Right hindlimb (tissue), 1 donor: ENCODE results near the gene NEB.

Source experiments
- DNase-seq: peaks from one replicate; pipeline ENCODE4 v3.0.0-alpha.2; 2018

Gene NEB

DNA sequence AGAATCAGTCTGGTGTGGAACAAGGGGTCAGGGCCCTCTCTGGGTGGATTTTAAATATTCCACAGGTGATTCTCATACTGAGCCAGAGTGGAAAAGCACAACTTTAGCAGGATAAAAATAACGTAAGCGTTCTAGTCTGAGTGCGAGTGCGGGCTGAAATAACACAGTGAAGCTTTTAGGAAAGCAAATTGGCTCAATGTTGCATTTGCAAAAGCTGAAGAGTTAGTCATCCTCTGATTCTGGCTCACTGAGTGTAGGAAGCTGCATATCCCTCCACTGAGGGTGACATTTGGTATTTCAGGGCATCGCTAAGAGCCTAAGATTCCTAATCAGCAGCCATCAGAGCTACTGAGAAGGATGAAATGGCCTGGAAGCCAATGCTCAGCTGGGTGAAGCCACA is 189.8 kb downstream of the NEB start:
- DNase-seq, result no peak

DNA sequence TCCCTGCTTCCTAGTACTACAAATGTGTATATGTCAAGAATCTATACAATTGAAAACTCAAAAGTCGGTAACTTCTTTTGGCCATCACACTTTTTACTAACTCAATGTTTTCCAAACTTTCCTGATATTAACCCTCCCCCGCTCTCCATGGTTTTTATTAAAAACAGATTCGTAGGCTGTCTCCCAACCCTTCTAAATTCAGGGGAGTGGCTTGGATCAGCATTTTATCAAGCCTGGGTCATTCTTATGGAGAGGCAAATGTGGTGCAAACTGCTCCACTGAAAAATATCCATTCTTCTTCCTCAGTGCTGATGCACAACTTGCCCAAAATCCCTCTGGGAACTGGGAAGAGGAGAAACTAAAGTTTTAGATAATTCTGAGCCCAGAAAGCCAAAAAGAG is 190.4 kb downstream of the NEB start:
- no peak for DNase-seq

DNA sequence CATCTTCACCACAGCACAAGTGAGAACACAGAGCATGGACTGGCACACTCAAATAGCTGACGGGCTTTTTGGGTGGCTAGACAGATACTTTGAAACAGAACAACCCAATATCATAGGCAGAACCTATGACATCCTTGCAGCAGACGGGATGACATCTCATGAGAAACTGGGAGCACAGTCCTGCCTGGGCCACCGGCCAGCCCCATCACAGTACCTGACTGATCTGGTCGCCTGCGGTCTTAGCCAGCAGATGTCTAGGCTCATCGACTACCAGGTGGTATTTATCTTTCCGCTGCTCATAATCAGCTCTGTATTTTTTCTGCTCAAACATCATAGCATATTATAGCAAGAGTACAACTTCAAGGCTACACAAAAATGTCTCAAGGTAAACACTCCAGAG is 200.3 kb downstream of the NEB start:
- DNase-seq, result no peak

DNA sequence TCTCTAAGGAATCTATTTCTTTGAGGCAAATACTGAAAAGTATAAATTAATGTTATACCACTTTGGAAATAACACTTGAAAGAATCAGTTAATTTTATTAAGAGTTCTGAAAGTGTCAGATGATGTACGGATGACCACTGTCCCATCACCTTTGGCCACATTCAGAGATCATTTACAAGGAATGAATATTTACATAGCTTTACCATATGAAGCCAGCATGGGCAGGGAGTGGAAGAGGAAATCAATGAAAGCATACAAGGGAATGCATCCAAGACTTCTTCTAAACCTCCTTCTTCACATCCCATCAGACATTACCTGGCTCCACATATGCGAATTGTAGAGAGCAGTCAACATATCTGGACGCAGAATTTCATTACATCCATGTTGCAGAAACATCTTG is 201.1 kb downstream of the NEB start:
- DNase-seq, result no peak

DNA sequence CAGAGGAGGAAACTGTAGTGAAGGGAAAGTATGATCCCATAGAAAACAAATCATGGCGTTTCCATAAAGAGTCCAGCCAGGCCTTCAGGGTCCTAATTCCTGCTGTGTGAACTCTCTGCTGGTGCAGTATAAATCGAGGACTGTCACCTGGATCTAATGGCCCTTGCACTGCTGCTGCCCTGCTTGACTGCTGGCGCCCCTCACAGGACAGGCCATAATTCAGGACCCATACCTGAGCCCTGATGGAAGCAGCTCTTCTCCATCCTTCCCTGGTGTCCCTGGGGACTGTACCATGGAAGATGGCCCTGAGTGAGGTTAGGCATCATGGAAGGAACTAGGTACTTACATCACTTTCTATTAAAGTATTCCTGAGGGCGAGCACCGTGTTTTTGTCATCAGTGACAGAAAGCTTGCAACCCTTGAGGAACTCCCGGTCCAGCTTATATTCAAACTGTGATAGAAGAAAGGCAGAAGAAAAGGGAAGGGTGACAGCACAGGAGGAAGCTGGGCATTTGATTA is 207.6 kb downstream of the NEB start:
- no peak for DNase-seq

DNA sequence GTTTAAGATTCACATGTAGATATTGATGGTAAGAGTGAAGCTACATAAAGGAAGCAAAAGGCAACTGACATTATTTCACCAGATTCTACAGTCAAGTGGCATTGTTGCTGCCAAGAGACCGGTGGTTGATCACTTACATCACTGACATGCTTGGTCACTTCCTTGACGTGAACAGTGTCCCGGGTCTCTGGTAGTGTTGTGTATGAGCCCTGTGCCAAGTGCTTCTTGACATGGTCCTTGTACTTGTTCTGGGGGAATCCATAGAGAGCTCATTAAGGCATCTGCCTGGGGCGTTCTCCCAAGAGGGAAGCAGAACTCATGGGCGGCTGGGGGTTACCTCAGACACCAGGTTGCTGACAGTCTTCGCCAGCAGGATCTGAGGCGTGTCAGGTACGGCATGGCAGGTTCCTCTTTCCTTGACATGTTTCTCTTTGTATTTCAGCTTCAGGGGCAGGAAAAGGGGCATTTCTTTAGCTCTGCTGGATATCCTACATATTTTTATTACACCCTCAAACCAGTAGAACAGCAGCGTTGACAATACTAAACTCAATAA is 208.4 kb downstream of the NEB start:
- DNase-seq, result no peak

DNA sequence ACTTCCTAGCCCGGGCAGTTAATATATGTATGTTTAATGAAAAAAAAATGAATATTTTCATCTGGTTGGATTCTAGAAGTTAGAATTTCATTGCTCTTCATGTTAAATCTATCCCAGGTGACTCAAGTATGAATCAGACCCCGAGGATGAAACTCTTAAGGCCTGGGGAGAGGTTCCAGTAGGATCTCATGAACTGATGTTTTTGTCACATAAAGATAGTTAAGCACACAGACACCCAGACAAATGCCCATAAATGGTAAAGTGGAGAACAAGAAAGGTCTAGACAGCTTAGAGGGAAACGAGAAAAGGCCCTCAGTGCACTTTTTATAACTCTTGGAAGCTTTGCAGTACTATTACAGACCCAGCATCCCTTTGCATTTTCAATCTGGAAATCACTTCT is 210.4 kb downstream of the NEB start:
- no peak for DNase-seq

DNA sequence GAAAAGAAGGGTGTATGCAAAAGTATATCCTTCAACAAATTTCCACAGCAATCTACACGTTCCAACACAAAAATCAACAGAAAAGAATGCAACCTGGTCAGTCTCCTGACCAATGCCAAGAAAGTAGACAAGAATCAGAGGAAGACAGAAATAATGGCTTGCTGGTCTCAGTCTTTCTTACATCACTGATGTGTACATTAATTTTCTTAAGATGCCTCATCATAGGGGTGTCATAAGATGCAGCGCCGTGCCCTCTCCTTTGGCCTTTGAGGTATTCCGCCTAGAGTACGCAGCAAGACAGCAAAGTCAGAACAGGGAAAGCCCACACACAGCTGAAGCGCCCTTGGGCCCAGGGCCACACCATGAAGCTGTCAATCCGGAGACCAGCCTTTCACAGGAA is 211.7 kb downstream of the NEB start:
- no peak for DNase-seq

DNA sequence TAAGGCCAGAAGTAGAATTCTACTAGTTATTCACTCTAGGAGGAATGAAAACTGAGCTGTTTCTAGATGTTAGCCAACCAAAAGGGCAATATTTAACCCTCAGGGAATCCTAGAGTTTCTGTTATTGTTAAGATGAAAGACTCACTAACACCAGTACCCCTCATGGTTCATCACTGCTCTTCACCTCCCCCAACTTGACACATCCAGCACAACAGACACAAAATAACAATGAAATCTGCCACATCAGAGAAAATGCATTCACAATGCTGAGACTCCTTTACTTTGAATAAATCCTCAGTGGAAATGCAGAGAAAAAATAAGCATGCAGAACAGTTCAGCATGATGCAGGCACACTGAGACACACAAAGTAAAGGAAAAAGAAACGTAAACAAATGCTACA is 213.3 kb downstream of the NEB start:
- DNase-seq, result no peak

DNA sequence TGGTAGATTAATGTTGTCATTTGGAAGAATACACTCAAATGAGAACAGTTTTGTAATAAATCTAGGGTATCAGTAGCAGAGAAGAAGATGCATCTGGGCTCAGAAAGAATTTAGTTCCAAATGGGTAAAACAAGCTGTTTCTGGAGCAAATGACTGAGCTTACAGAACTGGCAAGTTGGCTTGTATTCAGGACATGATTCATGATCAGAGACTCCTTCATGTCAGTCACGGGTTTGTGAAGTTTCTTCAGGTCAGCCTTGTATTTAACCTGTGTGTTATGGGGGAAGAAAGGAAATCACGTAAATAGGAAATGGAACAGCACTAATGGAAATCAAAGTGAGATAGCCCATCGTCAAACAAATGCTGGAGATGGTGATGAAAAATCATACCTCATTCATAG is 215.5 kb downstream of the NEB start:
- no peak for DNase-seq

DNA sequence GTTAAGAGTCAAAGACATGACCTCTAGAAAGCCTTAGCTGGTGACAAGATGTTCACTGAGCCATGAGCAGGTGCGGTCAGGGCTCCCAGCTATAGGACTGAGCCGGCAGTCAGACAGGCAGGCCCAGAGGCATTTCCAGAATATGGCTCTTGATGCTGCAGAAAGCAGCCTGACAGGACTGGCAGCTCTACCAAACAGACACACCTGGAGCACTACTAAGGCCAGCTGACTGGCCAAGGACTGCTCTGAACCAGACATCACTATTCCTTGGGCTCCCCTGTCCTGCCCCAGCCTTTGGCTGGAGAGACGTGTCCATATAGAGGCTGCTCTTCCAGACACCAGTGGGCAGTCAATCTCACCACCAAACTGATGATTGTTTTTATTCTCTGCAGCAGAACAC is 225.8 kb downstream of the NEB start:
- no peak for DNase-seq

DNA sequence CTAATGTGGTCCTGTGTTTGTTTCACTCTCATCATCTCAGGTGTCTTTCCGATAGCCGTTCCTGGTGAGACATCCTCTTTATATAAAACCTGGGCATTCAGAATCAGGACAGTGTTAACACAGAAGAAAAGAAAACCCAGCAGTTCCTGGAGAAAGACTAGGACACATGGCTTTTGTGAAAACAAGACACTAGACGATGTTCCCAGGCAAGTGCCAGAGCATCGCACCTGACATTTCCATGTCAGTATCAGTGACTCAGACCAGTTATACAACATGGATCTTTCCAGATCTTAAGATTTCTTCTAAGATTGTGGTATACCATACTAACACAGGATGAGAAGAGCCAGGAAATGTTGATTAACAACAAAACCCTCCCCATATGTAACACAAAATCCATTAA is 228.1 kb downstream of the NEB start:
- DNase-seq, result no peak

DNA sequence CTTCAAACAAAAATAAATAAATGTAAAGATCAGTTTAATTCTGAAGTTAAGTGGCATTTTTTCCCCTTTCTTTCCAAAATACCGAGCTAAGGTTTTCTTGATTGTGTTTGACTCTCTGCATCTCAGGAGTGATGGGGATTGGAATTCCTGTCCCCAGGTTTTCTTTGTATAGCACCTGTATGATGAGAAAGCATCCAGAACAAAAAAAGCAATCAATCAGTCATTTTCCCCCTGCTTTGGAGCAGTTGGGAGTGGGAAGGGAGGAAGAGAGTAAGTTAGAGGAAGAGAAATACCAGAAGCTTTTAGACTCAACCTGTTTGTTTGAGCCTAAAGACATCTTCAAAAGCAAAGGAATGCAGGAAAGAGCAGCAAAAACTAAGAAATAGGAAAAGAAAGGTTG is 236.1 kb downstream of the NEB start:
- DNase-seq, result no peak

DNA sequence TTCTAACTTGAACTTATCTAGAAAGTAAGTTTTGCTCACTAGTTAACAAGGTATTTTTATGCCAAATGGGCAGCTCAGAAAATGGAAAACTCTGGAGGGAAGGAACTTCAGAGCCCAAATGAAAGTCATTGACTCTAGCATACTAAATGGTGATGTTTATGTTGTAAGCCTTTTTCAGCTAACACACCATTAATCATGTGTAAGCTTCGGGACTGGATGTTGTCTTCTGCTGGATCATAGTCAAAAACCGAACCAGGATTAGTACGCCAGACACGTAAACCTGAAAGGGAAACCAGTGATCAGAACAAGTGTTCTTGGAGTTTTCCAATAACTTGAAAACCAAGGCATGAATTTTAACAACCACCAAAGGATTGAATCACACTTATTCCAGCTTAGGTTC is 242.8 kb downstream of the NEB start:
- no peak for DNase-seq

DNA sequence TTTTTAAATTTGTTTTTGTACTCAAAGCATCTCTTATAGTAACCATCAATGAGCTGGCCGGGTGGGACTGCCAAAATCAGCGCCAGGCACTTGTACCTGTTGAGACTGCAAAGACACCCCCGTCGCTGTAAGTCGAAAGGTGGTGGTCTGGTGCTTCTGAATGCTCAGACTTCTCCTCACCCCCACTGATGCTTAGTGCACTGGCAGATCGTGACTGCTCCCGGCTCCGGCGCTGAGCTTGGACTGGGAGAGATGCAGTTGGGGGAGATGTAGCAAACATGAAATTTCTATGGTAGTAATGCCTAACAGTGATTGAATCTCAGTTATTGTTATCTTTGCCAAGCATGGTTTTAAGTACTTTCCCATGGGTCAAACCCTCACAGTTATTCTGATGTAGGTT is 244.0 kb downstream of the NEB start:
- DNase-seq, result no peak

DNA sequence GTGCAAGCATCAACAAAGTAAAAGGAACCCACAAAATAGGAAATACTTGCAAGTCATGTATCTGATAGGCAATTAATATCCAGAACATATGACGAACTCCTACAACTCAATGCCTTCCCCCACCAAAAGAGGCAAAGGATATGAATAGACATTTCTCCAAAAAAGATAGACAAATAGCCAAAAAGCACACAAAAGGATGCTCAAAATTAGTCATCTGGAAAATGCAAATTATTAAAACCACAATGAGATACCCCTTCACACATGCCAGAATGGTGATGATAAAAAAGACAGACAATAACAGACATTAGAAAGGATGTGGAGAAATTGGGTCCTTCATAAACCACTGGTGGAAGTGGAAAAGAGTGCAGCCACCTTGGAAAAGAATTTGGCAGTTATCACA is 248.2 kb downstream of the NEB start:
- DNase-seq, result no peak

DNA sequence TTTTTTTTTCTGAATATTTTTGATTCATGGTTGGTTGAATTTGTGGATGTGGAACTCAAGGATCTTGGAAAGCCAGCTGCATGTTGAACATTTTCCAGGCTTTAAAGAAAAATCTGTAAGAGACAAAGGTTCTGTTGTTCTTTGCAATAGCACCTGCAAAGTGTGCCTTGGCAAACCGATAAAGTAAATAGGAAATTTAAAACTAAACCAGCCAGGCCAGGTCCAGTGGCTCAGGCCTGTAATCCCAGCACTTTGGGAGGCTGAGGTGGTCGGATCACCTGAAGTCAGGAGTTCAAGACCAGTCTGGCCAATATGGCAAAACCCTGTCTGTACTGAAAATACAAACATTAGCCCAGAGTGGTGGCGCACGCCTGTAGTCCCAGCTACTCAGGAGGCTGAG is 250.2 kb downstream of the NEB start:
- no peak for DNase-seq

DNA sequence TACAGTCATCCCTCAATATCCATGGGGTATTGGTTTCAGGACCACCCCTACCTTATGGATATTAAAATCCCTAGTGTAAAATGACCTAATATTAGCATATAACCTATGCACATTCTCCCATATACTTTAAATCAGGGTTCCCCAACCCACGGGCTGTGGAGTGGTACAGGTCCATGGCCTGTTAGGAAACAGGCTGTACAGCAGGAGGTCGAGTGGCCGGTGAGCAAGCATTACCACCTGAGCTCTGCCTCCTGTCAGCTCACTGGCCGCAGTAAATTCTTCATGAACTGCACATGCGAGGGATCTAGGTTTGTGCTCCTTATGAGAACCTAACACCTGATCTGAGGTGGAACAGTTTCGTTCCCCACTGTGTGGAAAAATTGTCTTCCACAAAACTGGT is 250.7 kb downstream of the NEB start:
- no peak for DNase-seq

DNA sequence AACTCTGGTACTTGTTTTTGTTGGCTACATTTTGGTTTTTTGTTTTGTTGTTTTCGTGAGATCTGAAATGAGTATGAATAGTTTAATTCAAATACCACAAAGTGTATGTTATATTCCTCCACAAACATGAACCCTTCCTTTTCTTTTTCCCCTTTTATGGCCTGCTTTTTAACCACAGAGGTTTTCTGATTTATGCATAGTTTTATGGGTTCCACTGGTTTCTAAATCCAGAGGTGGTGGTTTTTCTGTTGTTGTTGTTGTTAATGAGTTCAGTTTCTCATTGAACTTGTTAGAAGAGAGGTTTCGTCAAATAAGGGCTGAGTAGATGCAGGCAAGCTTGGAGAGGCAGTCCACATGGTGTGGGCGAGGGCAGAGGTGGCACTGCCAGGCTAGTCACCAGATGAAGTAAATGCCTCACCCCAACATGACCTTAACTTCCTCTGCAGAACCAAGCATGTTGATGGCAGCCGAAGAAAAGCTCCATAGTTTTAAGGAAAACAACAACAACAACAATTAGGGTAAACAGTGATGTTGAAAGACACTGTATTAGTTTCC is 252.0 kb downstream of the NEB start:
- no peak for DNase-seq

DNA sequence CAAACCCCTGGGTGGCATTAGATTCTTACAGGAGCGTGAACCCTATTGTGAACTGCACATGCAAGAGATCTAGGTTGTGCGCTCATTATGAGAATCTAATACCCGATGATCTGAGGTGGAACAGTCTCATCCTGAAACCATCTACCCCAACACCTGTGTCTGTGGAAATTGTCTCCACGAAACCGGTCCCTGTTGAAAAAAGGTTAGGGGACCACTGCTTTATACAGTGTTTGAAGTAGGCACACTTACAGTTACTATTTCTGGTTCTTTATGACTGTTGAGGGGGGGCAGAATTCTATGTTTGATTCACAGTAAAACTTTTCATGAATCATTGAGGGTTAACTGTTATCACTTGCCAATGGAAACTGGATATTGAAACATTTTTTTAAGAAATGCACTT is 252.5 kb downstream of the NEB start:
- no peak for DNase-seq

DNA sequence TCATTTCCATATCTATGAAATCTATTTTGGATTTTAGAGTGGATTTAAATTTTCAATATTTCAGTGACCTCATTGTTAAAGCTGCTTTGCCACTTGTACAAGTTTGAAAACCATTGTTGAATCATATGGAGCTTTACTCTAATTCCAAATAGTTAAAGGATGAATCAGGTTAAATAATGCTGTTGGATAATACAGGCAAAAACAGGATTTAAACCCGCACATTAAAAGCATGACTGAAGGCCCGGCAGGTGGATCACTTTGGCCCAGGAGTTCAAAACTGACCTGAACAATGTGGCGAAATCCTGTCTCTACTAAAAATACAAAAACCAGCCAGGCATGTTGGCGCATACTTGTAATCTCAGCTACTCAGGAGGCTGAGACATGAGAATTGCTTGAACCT is 256.3 kb downstream of the NEB start:
- DNase-seq, result no peak

DNA sequence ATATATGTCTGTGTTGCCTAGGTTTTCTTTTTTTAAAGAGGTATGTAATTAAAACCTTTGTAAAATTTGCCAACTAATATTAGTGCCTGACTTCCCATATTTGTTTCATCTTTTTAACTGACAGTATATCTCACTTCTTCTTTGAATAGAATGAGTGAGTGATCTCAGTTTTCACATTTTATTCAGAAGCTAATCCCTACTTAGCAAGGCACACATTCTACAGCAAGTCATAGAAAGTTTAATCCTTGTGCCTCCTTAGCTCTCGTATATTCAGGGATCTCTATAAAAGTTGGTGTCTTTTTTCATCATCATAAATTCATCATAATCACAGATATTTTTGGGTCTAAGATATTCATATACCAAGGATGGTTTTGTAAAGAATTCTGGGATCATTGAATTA is 258.0 kb downstream of the NEB start:
- DNase-seq, result no peak

DNA sequence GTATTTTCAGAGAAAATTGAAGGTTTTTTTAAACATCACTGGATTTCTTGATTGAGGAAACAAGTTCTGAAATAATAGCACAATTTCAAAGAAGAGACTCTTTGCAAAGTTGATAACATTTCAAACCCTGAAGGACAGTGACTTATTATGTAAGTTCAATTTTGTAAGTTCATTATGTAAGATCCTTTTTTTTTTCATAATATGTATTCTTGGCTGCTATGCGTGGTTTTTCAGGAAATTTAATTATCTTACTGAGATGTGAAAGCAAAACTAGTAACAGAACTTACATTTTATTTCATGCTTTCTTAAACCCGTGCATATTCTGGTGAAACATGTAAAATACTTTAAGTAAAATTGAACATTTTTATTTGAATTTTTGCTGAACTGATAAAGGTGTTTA is 259.2 kb downstream of the NEB start:
- DNase-seq, result no peak

DNA sequence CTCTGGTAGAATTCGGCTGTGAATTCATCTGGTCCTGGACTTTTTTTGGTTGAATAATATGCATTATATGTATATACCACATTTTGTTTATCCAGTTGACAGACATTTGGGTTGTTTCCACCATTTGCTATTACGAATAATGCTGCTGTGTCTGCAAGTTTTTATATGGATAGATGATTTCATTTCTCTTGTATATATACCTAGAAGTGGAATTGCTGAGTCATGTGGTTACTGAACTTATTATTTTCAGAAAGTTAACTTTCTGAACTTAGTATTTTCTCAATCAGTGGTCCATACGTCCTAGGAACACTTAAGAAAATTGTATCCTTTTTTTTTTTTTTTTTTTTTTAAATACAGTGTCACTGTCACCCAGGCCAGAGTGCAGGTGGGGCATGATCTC is 261.3 kb downstream of the NEB start:
- DNase-seq, result no peak

DNA sequence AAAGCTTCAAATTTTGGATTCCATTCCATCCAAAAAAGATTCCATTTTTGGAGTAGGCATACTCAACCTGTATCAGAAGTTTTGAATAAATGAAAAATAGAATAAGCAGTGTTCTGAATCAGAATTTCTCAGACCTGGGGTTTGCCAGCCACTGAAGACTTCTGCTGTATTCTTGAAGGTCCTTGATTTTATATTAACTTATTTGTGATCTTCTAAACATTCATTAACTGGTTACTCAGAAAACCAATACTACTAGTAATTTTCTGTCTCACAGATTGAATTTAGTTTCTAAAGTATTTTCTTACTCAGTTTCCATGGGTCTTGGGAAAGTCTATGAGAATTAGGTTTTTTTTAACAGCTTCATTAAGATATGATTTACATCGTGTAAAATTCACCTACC is 263.7 kb downstream of the NEB start:
- no peak for DNase-seq

DNA sequence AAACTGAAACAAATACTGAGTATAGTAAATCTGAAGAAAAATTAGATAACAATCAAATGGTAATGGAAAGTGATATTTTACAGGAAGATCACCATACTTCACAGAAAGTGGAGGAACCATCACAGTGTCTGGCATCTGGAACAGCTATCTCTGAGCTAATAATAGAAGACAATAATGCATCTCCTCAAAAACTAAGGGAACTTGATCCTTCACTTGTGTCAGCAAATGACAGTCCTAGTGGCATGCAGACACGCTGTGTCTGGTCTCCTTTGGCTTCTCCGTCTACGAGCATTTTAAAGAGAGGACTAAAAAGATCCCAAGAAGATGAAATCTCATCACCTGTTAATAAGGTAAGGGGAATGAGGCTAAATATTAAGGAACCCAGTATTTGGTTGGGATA is 268.5 kb downstream of the NEB start:
- DNase-seq, result no peak
